Measurements from ENCODE around the gene SYNPO2.

DNA sequence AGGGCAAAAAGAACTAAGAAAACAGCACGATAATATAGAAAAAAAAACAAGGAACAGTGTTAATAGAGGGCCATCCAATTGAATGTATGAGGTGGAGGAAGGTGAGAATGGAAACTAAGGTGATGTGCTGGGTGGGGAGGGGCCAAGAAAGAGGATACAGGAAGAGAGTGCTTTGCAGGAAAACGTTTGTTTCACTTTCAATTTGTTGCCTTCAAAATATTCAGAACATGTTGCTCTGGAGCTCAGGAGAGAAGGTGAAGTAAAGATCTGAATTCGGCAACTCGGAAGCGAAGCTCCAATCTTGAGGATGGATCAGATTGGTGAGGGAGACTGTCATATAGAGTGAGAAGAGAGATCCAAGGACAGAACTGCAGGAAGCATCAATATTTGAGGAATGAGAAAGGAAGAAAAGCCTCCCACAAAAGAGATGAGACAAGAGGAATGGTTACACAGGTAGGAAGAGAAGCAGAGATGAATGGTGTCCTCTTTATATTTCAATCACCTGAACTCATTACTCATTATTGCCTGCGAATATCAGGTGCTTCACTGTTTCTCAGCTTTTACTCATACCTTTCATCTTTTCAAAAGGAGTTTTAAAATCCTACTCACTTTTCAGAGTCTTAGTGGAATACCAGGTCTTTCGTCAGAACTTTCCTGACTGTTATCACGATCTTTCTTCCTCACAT lies 38.0 kb upstream of the SYNPO2 start:
- TF ChIP-seq, protein P1, sequence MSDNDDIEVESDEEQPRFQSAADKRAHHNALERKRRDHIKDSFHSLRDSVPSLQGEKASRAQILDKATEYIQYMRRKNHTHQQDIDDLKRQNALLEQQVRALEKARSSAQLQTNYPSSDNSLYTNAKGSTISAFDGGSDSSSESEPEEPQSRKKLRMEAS (IDR thresholded peaks at IDR 0.05) = no peak
- no peak for TF ChIP-seq RAD21 (IDR thresholded peaks at IDR 0.05; ENCODE audit: low read depth)
- no peak for TF ChIP-seq REST (IDR thresholded peaks at IDR 0.05; ENCODE audit: low read depth)
- no peak for TF ChIP-seq EP300 (IDR thresholded peaks at IDR 0.05; ENCODE audit: borderline replicate concordance)
- TF ChIP-seq ZBTB7A (IDR thresholded peaks at IDR 0.05; ENCODE audit: low read depth) = no peak
- TF ChIP-seq YY1 (IDR thresholded peaks at IDR 0.05; ENCODE audit: low read depth) = no peak
- TF ChIP-seq FOXM1 (IDR thresholded peaks at IDR 0.05; ENCODE audit: borderline replicate concordance, low read depth) = no peak
- TF ChIP-seq CEBPB (IDR thresholded peaks at IDR 0.05) = no peak
- no peak for TF ChIP-seq CREB1 (IDR thresholded peaks at IDR 0.05; ENCODE audit: low read depth)
- TF ChIP-seq TEAD4 (IDR thresholded peaks at IDR 0.05) = no peak
- TF ChIP-seq TCF12 (IDR thresholded peaks at IDR 0.05; ENCODE audit: low read depth) = no peak
